Stomach (tissue), 9 donors: ENCODE data around the gene BSG. TPM values are rescaled to one million over a fixed set of nuclear protein-coding genes. Genes with fewer than 3 reads are reported as not detected.
A peak's percentile ranks its signal among the peaks of the same experiment; 100 is the strongest.

Experiments used
- DNase-seq, 2 donors: peaks; one replicate each; pipeline versions ENCODE4 v3.0.0 to v3.0.0-alpha.2; 2013 to 2019
- H3K27ac ChIP-seq, 5 donors: fragments of 200-600 bp in 4 of 5; sonication (generic) in 4 of 5; one replicate each; pipeline ENCODE4 v1.5.1; 2013 to 2019; ENCODE audit warnings: mild to moderate bottlenecking in 1 of 5, moderate library complexity in 1 of 5
- H3K27me3 ChIP-seq, 3 donors: fragments of 200-600 bp; sonication (generic); one replicate each; pipeline ENCODE4 v1.5.1; 2017 to 2019; ENCODE audit warnings: mixed run types in 1 of 3
- H3K36me3 ChIP-seq, 4 donors: fragments of 200-600 bp; sonication (generic); 1 replicate in 3 of 4; 2 replicates in 1 of 4; pipeline ENCODE4 v1.5.1; 2016 to 2019
- H3K4me1 ChIP-seq, 4 donors: fragments of 200-600 bp; sonication (generic); one replicate each; pipeline ENCODE4 v1.5.1; 2016 to 2019
- H3K4me3 ChIP-seq, 4 donors: fragments of 200-600 bp; sonication (generic) in 3 of 4; one replicate each; pipeline ENCODE4 v1.5.1; 2016 to 2019; ENCODE audit warnings: mild to moderate bottlenecking in 1 of 4
- H3K9me3 ChIP-seq, 4 donors: fragments of 200-600 bp; sonication (generic); one replicate each; pipeline ENCODE4 v1.5.1; 2016 to 2019
- EP300 ChIP-seq: sonication (generic); formaldehyde crosslinking; IDR thresholded peaks from one replicate; pipeline ENCODE4 v1.6.1; 2017; ENCODE audit warnings: antibody characterized with exemption
- POLR2A ChIP-seq, 4 donors: fragments of 450-650 bp; IDR thresholded peaks; one replicate each; pipeline ENCODE4 v1.6.1; 2016; ENCODE audit warnings: antibody characterized with exemption in 4 of 4, control low read depth in 2 of 4, mild to moderate bottlenecking in 1 of 4, moderate library complexity in 1 of 4
- POLR2AphosphoS5 ChIP-seq, 3 donors: sonication (generic); formaldehyde crosslinking; IDR thresholded peaks; one replicate each; pipeline ENCODE4 v1.6.1; 2016; ENCODE audit warnings: antibody characterized with exemption in 3 of 3
- WGBS, 5 donors: extraction: QIAGEN DNeasy Blood & Tissue Kit in 3 of 5; methylation state at CpG; one replicate each; pipeline versions ENCODE4 v1.1.5 to v1.1.7; 2013 to 2018; 5-methylcytosine and 5-hydroxymethylcytosine counted together
- intact Hi-C: fragments of 100-400 bp; cut with DNase I; formaldehyde crosslinking; loops from one replicate; pipeline ENCODE4 v1.15.1; 2023; ENCODE audit warnings: low total_unique reads
- polyA plus RNA-seq, 3 donors: library from polyadenylated mRNA; stranded (reverse); fragments of 200-250 nt; gene quantifications; one replicate each; pipeline ENCODE4 v1.2.3, GENCODE V29; 2013
- total RNA-seq, 5 donors: library from RNA; depleted of rRNA; stranded (reverse); fragments of >200 nt; gene quantifications; one replicate each; pipeline versions ENCODE4 v1.1.0 to v1.2.3, GENCODE V29; 2014 to 2016
- TF ChIP-seq, protein P1 (sequence below), 7 experiments: fragments of 450-650 bp in 4 of 7; fragments of 200-600 bp in 3 of 7; sonication (generic) in 3 of 7; IDR thresholded peaks; one replicate each; pipeline ENCODE4 v1.5.1; 2016 to 2019; ENCODE audit warnings: antibody characterized with exemption in 7 of 7, control low read depth in 2 of 7, mild to moderate bottlenecking in 1 of 7
- donor health status: healthy with polysubstance abuse.
- donor health status: Bipolar disorder and iron deficiency.
- donor health status: healthy.

The BSG gene
- total and polyA plus RNA-seq, 8 donors = 184 to 1,029 (median 331) TPM

DNA sequence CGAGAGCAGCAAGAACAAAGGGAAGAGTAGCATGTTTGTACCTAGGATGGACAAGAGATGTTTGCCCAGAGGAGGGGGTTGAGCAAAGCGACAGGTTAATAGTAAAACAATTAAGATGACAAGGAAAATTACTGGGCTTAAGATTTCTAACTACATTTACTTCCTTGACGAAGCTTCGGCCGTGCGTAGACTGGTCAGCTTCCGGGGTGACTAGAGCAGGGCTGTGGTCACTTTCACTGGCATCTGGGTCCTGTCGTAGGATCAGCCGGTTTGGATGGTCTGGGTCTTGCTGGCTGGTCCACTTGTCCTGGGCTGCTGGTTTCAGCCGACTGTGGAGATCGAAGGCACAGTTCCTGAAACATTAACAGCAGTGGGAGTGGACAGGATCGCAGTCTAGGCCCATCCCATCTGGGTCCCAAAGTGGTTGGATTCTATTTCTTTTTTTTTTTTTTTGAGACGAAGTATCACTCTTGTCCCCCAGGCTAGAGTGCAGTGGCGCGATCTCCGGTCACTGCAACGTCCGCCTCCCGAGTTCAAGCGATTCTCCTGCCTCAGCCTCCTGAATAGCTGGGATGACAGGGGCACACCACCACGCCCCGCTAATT is 5.0 kb upstream of the BSG start:
- no peaks in the 10 kb centered on the region for H3K9me3 ChIP-seq
- TF ChIP-seq, protein P1, sequence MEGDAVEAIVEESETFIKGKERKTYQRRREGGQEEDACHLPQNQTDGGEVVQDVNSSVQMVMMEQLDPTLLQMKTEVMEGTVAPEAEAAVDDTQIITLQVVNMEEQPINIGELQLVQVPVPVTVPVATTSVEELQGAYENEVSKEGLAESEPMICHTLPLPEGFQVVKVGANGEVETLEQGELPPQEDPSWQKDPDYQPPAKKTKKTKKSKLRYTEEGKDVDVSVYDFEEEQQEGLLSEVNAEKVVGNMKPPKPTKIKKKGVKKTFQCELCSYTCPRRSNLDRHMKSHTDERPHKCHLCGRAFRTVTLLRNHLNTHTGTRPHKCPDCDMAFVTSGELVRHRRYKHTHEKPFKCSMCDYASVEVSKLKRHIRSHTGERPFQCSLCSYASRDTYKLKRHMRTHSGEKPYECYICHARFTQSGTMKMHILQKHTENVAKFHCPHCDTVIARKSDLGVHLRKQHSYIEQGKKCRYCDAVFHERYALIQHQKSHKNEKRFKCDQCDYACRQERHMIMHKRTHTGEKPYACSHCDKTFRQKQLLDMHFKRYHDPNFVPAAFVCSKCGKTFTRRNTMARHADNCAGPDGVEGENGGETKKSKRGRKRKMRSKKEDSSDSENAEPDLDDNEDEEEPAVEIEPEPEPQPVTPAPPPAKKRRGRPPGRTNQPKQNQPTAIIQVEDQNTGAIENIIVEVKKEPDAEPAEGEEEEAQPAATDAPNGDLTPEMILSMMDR (IDR thresholded peaks at IDR 0.05) = no peak
- TF ChIP-seq EP300 (no peak), POLR2A (IDR thresholded peaks at IDR 0.05) (no peak)
- peaks cover 4 to 20% (median 11%) of the 10 kb centered on the region in 4 donors for H3K4me1 ChIP-seq
- H3K36me3 ChIP-seq = no peaks in the 10 kb centered on the region
- WGBS, 5 donors = 87 to 95% (median 92%) methylated on average over 19 to 22 of the region's 22 CpGs
- peak overlapping the region in 4 of 5 donors; percentile 48 to 85 (median 71) for H3K27ac ChIP-seq
- intact Hi-C loops = no loop called here
- H3K27me3 ChIP-seq = no peaks in the 10 kb centered on the region
- no peak for DNase-seq
- H3K4me3 ChIP-seq = no peak overlapping the region

DNA sequence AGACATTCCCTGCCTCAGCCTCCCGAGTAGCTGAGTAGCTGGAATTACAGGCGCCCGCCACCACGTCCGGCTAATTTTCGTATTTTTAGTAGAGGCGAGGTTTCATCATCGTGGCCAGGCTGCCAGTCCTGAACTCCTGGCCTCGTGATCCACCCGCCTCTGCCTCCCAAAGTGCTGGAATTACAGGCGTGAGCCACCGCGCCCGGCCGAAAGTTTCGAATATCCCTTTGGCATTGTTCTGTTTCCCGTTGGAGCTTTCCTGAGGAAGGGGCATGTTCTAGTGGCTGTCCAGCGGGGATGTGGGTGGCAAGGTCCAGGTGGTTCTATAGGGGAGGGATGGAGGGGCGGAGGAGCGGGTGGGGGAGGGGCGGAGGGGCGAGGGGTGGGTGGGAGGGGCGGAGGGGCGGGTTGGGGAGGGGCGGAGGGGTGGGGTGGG is 2.1 kb upstream of the BSG start:
- H3K4me1 ChIP-seq = peaks cover 23 to 44% (median 36%) of the 10 kb centered on the region in 4 donors
- no peaks in the 10 kb centered on the region for H3K9me3 ChIP-seq
- H3K27ac ChIP-seq = no peak overlapping the region
- H3K36me3 ChIP-seq = no peaks in the 10 kb centered on the region
- intact Hi-C loops = loop anchor here (10.0 kb wide), 1 partner anchor 65 kb away; the partner anchor contains the start of genes FGF22 and POLRMT
- no peak overlapping the region for H3K4me3 ChIP-seq
- no peak for DNase-seq
- H3K27me3 ChIP-seq = no peaks in the 10 kb centered on the region
- TF ChIP-seq POLR2AphosphoS5 (IDR thresholded peaks at IDR 0.05) = no peak
- TF ChIP-seq, protein P1 (IDR thresholded peaks at IDR 0.05) = no peak
- no peak for TF ChIP-seq EP300
- no peak for TF ChIP-seq POLR2A (IDR thresholded peaks at IDR 0.05)
- 68 to 92% (median 80%) methylated on average over 17 to 19 of the region's 25 CpGs for WGBS, 5 donors

DNA sequence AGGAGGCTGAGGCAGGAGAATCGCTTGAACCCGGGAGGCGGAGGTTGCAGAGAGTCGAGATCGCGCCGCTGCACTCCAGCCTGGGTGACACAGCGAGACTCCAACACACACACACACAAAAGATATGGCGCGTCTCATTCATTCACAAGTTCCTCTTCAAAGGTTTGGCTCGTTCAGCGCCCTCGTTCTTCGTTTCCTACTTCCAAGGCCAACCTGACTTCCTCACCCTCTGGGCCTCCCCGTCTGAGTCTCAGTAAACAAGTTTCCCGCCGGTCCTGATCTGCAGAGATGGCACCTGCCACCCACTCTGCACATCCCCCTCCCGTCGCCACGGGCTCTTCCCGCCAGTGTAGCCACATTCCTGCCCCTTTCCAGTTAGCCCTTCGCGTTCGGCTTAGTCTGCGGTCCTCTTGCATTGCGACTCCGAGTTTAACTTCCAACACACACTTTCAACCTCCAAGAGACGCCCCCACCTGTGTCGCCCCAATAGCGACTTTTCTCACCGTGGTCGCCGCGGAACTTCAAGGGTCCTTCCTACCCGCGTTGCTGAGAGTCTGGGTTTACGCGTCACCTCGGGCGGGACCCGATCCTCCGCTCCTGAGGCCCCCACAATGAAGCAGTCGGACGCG is 1.3 kb upstream of the BSG start:
- DNase-seq = peak; percentile 43 to 82
- Histone ChIP-seq H3K4me3 (peak overlapping the region; percentile 92 to 99 (median 96)), H3K36me3 (no peaks in the 10 kb centered on the region), H3K9me3 (no peaks in the 10 kb centered on the region), H3K27me3 (no peaks in the 10 kb centered on the region), H3K27ac (peak overlapping the region; percentile 70 to 94 (median 93)), H3K4me1 (peaks cover 30 to 52% (median 44%) of the 10 kb centered on the region in 4 donors)
- WGBS, 5 donors = 2 to 4% (median 3%) methylated on average over 44 to 45 of the region's 45 CpGs
- TF ChIP-seq POLR2AphosphoS5 (IDR thresholded peaks at IDR 0.05) (no peak), POLR2A (IDR thresholded peaks at IDR 0.05) (no peak), EP300 (no peak)
- TF ChIP-seq, protein P1 (IDR thresholded peaks at IDR 0.05) = no peak
- intact Hi-C loops = loop anchor here (10.0 kb wide), 1 partner anchor 64 kb away; the partner anchor contains the start of genes FGF22 and POLRMT

DNA sequence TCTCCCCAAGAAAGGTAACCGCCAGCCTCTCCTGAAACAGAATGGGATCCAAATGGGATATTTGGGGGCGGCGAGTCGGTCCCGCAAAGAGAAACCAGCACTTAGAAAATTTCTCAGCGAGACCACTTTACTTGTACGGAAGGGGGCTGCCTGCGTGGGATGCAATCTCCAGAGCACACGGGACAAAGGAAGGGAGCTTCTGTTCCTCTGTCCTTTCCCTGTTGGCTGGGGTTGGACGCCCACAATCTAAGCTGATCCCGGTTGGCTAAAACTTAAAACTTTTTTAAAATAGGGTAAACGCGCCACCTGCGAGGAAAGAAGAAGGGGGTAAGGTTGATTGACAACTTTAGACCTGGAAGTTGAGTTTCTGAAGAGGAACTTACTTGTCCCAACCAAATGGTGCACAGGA is 826 bp upstream of the BSG start:
- 0 to 5% (median 2%) methylated on average over 10 to 14 of the region's 14 CpGs for WGBS, 5 donors
- no peaks in the 10 kb centered on the region for H3K9me3 ChIP-seq
- H3K27ac ChIP-seq = peak overlapping the region; percentile 70 to 94 (median 93)
- no peaks in the 10 kb centered on the region for H3K36me3 ChIP-seq
- peak in 1 of 2 donors; percentile 75 for DNase-seq
- intact Hi-C loops = loop anchor here (10.0 kb wide), 1 partner anchor 63 kb away; the partner anchor contains the start of genes FGF22 and POLRMT
- H3K4me3 ChIP-seq = peak overlapping the region; percentile 92 to 99 (median 96)
- no peaks in the 10 kb centered on the region for H3K27me3 ChIP-seq
- H3K4me1 ChIP-seq = peaks cover 36 to 56% (median 49%) of the 10 kb centered on the region in 4 donors
- TF ChIP-seq POLR2A (IDR thresholded peaks at IDR 0.05) = no peak
- no peak for TF ChIP-seq EP300
- TF ChIP-seq, protein P1 (IDR thresholded peaks at IDR 0.05) = no peak
- TF ChIP-seq POLR2AphosphoS5 (IDR thresholded peaks at IDR 0.05) = no peak
